ENCODE data around the gene PCDHB10.

GRCh38 chr5:141182248-141182647 is 9.9 kb upstream of the PCDHB10 start, which contains the start of gene PCDHB16:
- TF ChIP-seq TAF1 (IDR thresholded peaks at IDR 0.05; ENCODE audit: low read depth, low read length) (no peak), POLR2AphosphoS5 (IDR thresholded peaks at IDR 0.05; ENCODE audit: low read depth, low read length) (no peak), POLR2A (IDR thresholded peaks at IDR 0.05; ENCODE audit: low read depth, low read length) (no peak)

Measured in GM12891 (cell line).